Loucy (cell line): ENCODE measurements around the gene GDNF.

Experiments
- H2AFZ ChIP-seq: fragments of 200-600 bp; sonication (generic); 2 replicates; pipeline ENCODE4 v1.6.0; 2016; ENCODE audit warnings: antibody characterized with exemption, mild to moderate bottlenecking, low read length, moderate library complexity
- H3F3A ChIP-seq: fragments of 200-600 bp; 2 replicates; pipeline ENCODE4 v1.6.0; 2016; ENCODE audit warnings: antibody characterized with exemption, low read depth, mild to moderate bottlenecking
- H3K27me3 ChIP-seq: fragments of 200-600 bp; sonication (generic); 2 replicates; pipeline ENCODE4 v1.6.1; 2014; ENCODE audit warnings: low read length, mild to moderate bottlenecking; ENCODE audit not compliant: insufficient read depth, poor library complexity, severe bottlenecking
- H3K36me3 ChIP-seq: fragments of 200-600 bp; sonication (generic); 2 replicates; pipeline ENCODE4 v1.6.1; 2016; ENCODE audit warnings: low read length; ENCODE audit not compliant: insufficient read depth
- H3K4me1 ChIP-seq: fragments of 200-600 bp; sonication (generic); 2 replicates; pipeline ENCODE4 v1.5.1; 2014; ENCODE audit warnings: low read length, mild to moderate bottlenecking; ENCODE audit not compliant: insufficient read depth, poor library complexity, severe bottlenecking
- H3K4me2 ChIP-seq: fragments of 200-600 bp; sonication (generic); 2 replicates; pipeline ENCODE4 v1.6.0; 2014; ENCODE audit warnings: antibody characterized with exemption, low read length, low read depth, mild to moderate bottlenecking; ENCODE audit not compliant: poor library complexity, severe bottlenecking
- H3K4me3 ChIP-seq: fragments of 200-600 bp; sonication (generic); 2 replicates; pipeline ENCODE4 v1.5.1; 2014; ENCODE audit warnings: low read length, mild to moderate bottlenecking, mixed read lengths; ENCODE audit not compliant: poor library complexity, severe bottlenecking
- H3K79me2 ChIP-seq: fragments of 200-600 bp; sonication (generic); 2 replicates; pipeline ENCODE4 v1.6.1; 2014; ENCODE audit warnings: low read length; ENCODE audit not compliant: insufficient read depth
- H3K9ac ChIP-seq: fragments of 200-600 bp; sonication (generic); 2 replicates; pipeline ENCODE4 v1.6.0; 2014; ENCODE audit warnings: mild to moderate bottlenecking, low read depth, low read length, moderate library complexity; ENCODE audit not compliant: poor library complexity, severe bottlenecking
- H3K9me2 ChIP-seq: fragments of 200-600 bp; sonication (generic); replicated peaks from 2 replicates; pipeline ENCODE4 v1.6.1; 2016; ENCODE audit warnings: low read depth, low read length, mixed read lengths
- H3K9me3 ChIP-seq: fragments of 200-600 bp; sonication (generic); 2 replicates; pipeline ENCODE4 v1.6.1; 2014; ENCODE audit warnings: mild to moderate bottlenecking, antibody characterized with exemption, low read length, low read depth; ENCODE audit not compliant: insufficient read depth
- H4K20me1 ChIP-seq: fragments of 200-600 bp; sonication (generic); 2 replicates; pipeline ENCODE4 v1.6.0; 2014; ENCODE audit warnings: antibody characterized with exemption, low read length, mild to moderate bottlenecking; ENCODE audit not compliant: insufficient read depth, poor library complexity, severe bottlenecking
- CTCF ChIP-seq: fragments of 200-600 bp; sonication (generic); conservative IDR thresholded peaks from 2 replicates; pipeline ENCODE4 v1.5.1; 2014; ENCODE audit warnings: mild to moderate bottlenecking, antibody characterized with exemption, low read length
- EZH2phosphoT487 ChIP-seq: fragments of 200-600 bp; IDR thresholded peaks from 2 replicates; pipeline ENCODE4 v1.6.1; 2018; ENCODE audit warnings: antibody characterized with exemption, mild to moderate bottlenecking, moderate library complexity, borderline replicate concordance

GDNF gene

GRCh38 chr5:37771203-37771611, 68.6 kb downstream of the GDNF start:
- no peak overlapping the region for H3K4me2 ChIP-seq
- H3F3A ChIP-seq, result no peaks in the 10 kb centered on the region
- H3K79me2 ChIP-seq, result no peaks in the 10 kb centered on the region
- no peaks in the 10 kb centered on the region for H3K9me2 ChIP-seq
- H2AFZ ChIP-seq, result no peak overlapping the region
- no peaks in the 10 kb centered on the region for H3K27me3 ChIP-seq
- no peaks in the 10 kb centered on the region for H3K36me3 ChIP-seq
- H3K4me1 ChIP-seq, result no peaks in the 10 kb centered on the region
- TF ChIP-seq CTCF, result no peak
- no peaks in the 10 kb centered on the region for H4K20me1 ChIP-seq
- H3K9me3 ChIP-seq, result peaks cover 4% of the 10 kb centered on the region; the same call in 1 of the 2 replicates
- H3K9ac ChIP-seq, result no peak overlapping the region
- H3K4me3 ChIP-seq, result no peak overlapping the region

- no peak overlapping the region for H3K9ac ChIP-seq
- no peaks in the 10 kb centered on the region for H3F3A ChIP-seq
- H3K9me3 ChIP-seq, result peaks cover 4% of the 10 kb centered on the region; the same call in 1 of the 2 replicates
- no peaks in the 10 kb centered on the region for H4K20me1 ChIP-seq
- H2AFZ ChIP-seq, result no peak overlapping the region
- no peaks in the 10 kb centered on the region for H3K79me2 ChIP-seq
- no peaks in the 10 kb centered on the region for H3K27me3 ChIP-seq
- no peaks in the 10 kb centered on the region for H3K36me3 ChIP-seq
- H3K4me1 ChIP-seq, result no peaks in the 10 kb centered on the region
- no peak overlapping the region for H3K4me2 ChIP-seq
- no peak for TF ChIP-seq EZH2phosphoT487
- no peak for TF ChIP-seq CTCF
- H3K4me3 ChIP-seq, result no peak overlapping the region
- no peaks in the 10 kb centered on the region for H3K9me2 ChIP-seq
Observed at GRCh38 chr5:37770786-37771185, 69.1 kb downstream of the GDNF start.

- Histone ChIP-seq H3K4me2 (no peak overlapping the region), H3K9ac (no peak overlapping the region), H2AFZ (no peak overlapping the region), H3K79me2 (no peaks in the 10 kb centered on the region), H3K36me3 (no peaks in the 10 kb centered on the region), H3K27me3 (no peaks in the 10 kb centered on the region), H3K9me2 (no peaks in the 10 kb centered on the region), H3K9me3 (peaks cover under 1% of the 10 kb centered on the region; the same call in 1 of the 2 replicates), H3K4me1 (no peaks in the 10 kb centered on the region), H3K4me3 (no peak overlapping the region), H3F3A (no peaks in the 10 kb centered on the region), H4K20me1 (no peaks in the 10 kb centered on the region)
- TF ChIP-seq EZH2phosphoT487 (no peak), CTCF (no peak)
Observed at GRCh38 chr5:37769840-37770239, 70.0 kb downstream of the GDNF start.
